Kidney (tissue), 14 donors: ENCODE measurements around the gene JMJD1C. TPM values are rescaled to one million over a fixed set of nuclear protein-coding genes. Genes with fewer than 3 reads are reported as not detected.

ENCODE experiments used
- DNase-seq, 5 donors: peaks; one replicate each; pipeline ENCODE4 v3.0.0-alpha.2; 2013 to 2020
- FAIRE-seq: peaks from 2 replicates; lab custom pipeline; 2012; peaks lifted over from hg19 to GRCh38; lab: Jason Lieb, UNC
- H3K27ac ChIP-seq, 2 donors: one replicate each; pipeline ENCODE4 v1.7.0; 2013; ENCODE audit warnings: low read depth in 2 of 2, low read length in 2 of 2, inconsistent platforms in 1 of 2
- H3K27me3 ChIP-seq: one replicate; pipeline ENCODE4 v1.7.1; 2013; ENCODE audit warnings: low read length, inconsistent platforms; ENCODE audit not compliant: control insufficient read depth, insufficient read depth
- H3K36me3 ChIP-seq, 3 donors: one replicate each; pipeline versions ENCODE4 v1.7.0 to v1.7.1; 2013; ENCODE audit warnings: low read length in 3 of 3, control low read depth in 1 of 3, inconsistent platforms in 1 of 3; ENCODE audit not compliant: insufficient read depth in 3 of 3, control insufficient read depth in 2 of 3
- H3K4me1 ChIP-seq, 3 donors: one replicate each; pipeline versions ENCODE4 v1.7.0 to v1.7.1; 2013; ENCODE audit warnings: low read length in 3 of 3, inconsistent platforms in 1 of 3, low read depth in 1 of 3; ENCODE audit not compliant: control insufficient read depth in 2 of 3, insufficient read depth in 2 of 3
- H3K4me3 ChIP-seq, 3 donors: one replicate each; pipeline versions ENCODE4 v1.7.0 to v1.8.1; 2013; ENCODE audit warnings: low read length in 3 of 3, control low read depth in 1 of 3, inconsistent platforms in 1 of 3
- H3K9ac ChIP-seq, 3 donors: one replicate each; pipeline versions ENCODE4 v1.7.0 to v1.7.1; 2013; ENCODE audit warnings: low read length in 3 of 3, control low read depth in 1 of 3, inconsistent platforms in 1 of 3
- H3K9me3 ChIP-seq, 3 donors: one replicate each; pipeline versions ENCODE4 v1.7.0 to v1.7.1; 2013; ENCODE audit warnings: low read length in 3 of 3, control low read depth in 1 of 3, inconsistent platforms in 1 of 3; ENCODE audit not compliant: control insufficient read depth in 2 of 3, insufficient read depth in 1 of 3
- CTCF ChIP-seq: IDR thresholded peaks from 3 replicates; pipeline ENCODE4 v1.5.1; 2012; ENCODE audit warnings: mild to moderate bottlenecking, moderate library complexity, borderline replicate concordance; ENCODE audit not compliant: insufficient read depth; ENCODE audit errors: extremely low read depth
- intact Hi-C: fragments of 100-400 bp; cut with DNase I; formaldehyde crosslinking; loops from one replicate; pipeline ENCODE4 v1.11.1; 2022
- polyA plus RNA-seq: library from polyadenylated mRNA; stranded (reverse); fragments of 350-450 nt; fragmentation: Illumina TruSeq; extraction: RNeasy Lipid Tissue Mini Kit (QIAGEN cat#74804); gene quantifications from one replicate; pipeline ENCODE4 v1.2.3, GENCODE V29; 2014; ENCODE audit warnings: low read depth, low replicate concordance; ENCODE audit not compliant: insufficient read depth
- total RNA-seq: library from RNA; stranded (reverse); fragmentation: NEBNext Ultra II Directional; extraction: Animal tissue kit (Norgen Biotek cat#: 25700); gene quantifications from one replicate; pipeline ENCODE4 v1.2.1, GENCODE V29; 2021
- donor health status: control.
- donor health status: control.
- donor health status: control.
- donor health status: control.
- donor health status: control.
- donor health status: DM: yes; HTN: yes; CAD: no.
- donor health status: Normal renal cell carcinoma (clear cell type).

JMJD1C gene
- total and polyA plus RNA-seq, 2 donors from 2014 or later = 18.9 to 92.9 TPM

- H3K27ac ChIP-seq = no peak overlapping the region
- FAIRE-seq = no peak
- H3K4me3 ChIP-seq = no peak overlapping the region
- H3K27me3 ChIP-seq = no peaks in the 10 kb centered on the region
- TF ChIP-seq CTCF = no peak
- intact Hi-C loops = no loop called here
- H3K36me3 ChIP-seq = no peaks in the 10 kb centered on the region
- H3K9me3 ChIP-seq = no peaks in the 10 kb centered on the region
- no peak for DNase-seq
- no peaks in the 10 kb centered on the region for H3K4me1 ChIP-seq
- no peak overlapping the region for H3K9ac ChIP-seq
Measured at GRCh38 chr10:63421591-63421990, 44.2 kb downstream of the JMJD1C start.

GRCh38 chr10:63416376-63416775, 49.4 kb downstream of the JMJD1C start:
- H3K4me3 ChIP-seq = no peak overlapping the region
- intact Hi-C loops = no loop called here
- FAIRE-seq (no peak), DNase-seq (no peak)
- H3K36me3 ChIP-seq = no peaks in the 10 kb centered on the region
- H3K27me3 ChIP-seq = no peaks in the 10 kb centered on the region
- no peak for TF ChIP-seq CTCF
- H3K4me1 ChIP-seq = peaks cover 0 to 2% (median 0%) of the 10 kb centered on the region in 3 donors
- no peaks in the 10 kb centered on the region for H3K9me3 ChIP-seq
- no peak overlapping the region for H3K27ac ChIP-seq
- H3K9ac ChIP-seq = no peak overlapping the region

GRCh38 chr10:63415640-63416244, 50.0 kb downstream of the JMJD1C start:
- Histone ChIP-seq H3K27me3 (no peaks in the 10 kb centered on the region), H3K4me1 (peaks cover 0 to 2% (median 0%) of the 10 kb centered on the region in 3 donors), H3K4me3 (no peak overlapping the region), H3K27ac (no peak overlapping the region), H3K36me3 (no peaks in the 10 kb centered on the region), H3K9me3 (no peaks in the 10 kb centered on the region), H3K9ac (no peak overlapping the region)
- TF ChIP-seq CTCF = no peak
- FAIRE-seq = no peak
- DNase-seq = no peak
- intact Hi-C loops = no loop called here
